ENCODE results near the gene ZNF136. TPM values are rescaled to one million over a fixed set of nuclear protein-coding genes. Genes with fewer than 3 reads are reported as not detected.
A peak's percentile ranks its signal among the peaks of the same experiment; 100 is the strongest.

Gene ZNF136
- total and polyA plus RNA-seq, 2 experiments from 2014 or later, result 3.0 to 4.8 TPM

DNA sequence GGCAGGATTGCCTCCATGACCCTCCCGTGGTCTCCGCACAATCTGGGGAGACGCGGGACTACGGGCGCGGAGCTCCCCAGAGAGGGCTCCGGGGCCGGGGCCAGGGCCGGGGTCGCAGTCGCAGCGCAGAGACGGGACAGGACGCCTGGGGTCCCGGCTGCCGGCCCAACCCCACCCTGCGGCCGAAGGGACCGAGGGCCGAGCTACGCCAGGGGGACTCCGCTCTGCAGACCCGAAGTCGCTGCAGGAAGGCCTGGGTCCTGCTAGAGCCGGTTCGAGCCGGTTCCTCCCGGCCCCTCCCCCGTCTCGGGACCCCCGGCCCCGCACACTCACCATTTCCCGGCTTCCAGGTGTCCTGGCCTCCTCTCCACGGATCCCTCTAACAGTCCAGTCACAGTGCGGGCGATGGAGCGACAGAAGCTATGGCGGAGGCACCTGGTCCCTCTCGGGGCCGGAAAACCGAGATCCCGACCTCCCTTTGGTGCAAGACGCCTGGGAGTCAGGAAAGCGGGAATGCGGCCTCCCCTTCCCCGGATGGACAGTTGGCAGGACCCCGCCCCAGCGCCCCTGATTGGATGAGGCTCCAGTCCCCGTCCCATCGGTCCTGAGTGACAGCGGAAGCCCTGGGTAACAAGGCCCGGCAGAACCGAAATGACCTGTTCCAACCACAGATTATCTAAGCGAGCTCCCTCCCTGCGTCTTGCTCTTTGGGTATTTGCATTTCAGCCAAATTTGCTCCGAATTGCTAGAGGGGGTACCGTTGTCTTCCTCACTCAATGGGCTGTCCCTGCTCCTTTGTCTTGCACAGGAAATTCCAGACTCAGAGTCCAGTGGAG, 6.5 kb upstream of the ZNF136 start, which contains the start of gene ZNF625:
ZNF625 (minus strand) TSS at position 512 of the 836 bp plus-strand sequence; CDS start at position 336, 176 bp downstream.
- no peaks in the 10 kb centered on the region for H3K27me3 ChIP-seq (replicated peaks; ENCODE audit: insufficient read depth)
- no peaks in the 10 kb centered on the region for H3F3A ChIP-seq (ENCODE audit: insufficient read depth)
- H3K79me2 ChIP-seq (ENCODE audit: insufficient read depth), result peaks cover 61% of the 10 kb centered on the region
- in situ Hi-C loops (cut with MboI), result no loop called here
- H3K9me2 ChIP-seq (ENCODE audit: insufficient read depth), result no peaks in the 10 kb centered on the region
- peak within 1 kb of the TSS; percentile 90 for H2AFZ ChIP-seq
- DNase-seq, result peak; percentile 77
- peak within 1 kb of the TSS; percentile 89 for H3K9ac ChIP-seq
- H3K4me1 ChIP-seq (ENCODE audit: insufficient read depth), result no peaks in the 10 kb centered on the region
- H3K4me2 ChIP-seq (ENCODE audit: unreplicated experiment), result peak within 1 kb of the TSS; percentile 94
- H4K20me1 ChIP-seq (ENCODE audit: insufficient read depth), result no peaks in the 10 kb centered on the region
- H3K36me3 ChIP-seq (ENCODE audit: low read depth), result no peaks in the 10 kb centered on the region
- TF ChIP-seq EZH2 (IDR thresholded peaks at IDR 0.05; ENCODE audit: insufficient read depth, poor library complexity, severe bottlenecking) (no peak), EZH2phosphoT487 (IDR thresholded peaks at IDR 0.05; ENCODE audit: insufficient read depth, low read depth) (no peak)
- peak within 1 kb of the TSS; percentile 38 for H3K27ac ChIP-seq
- peak within 1 kb of the TSS; percentile 91 for H3K4me3 ChIP-seq
- 1 to 3% methylated on average over 41 to 50 of the region's 58 CpGs for WGBS, 2 experiments (ENCODE audit: low coverage in 1 of 2, low lambda C conversion rate in 2 of 2, missing lambda C conversion rate in 2 of 2)
- no peaks in the 10 kb centered on the region for H3K9me3 ChIP-seq (ENCODE audit: low read depth)

DNA sequence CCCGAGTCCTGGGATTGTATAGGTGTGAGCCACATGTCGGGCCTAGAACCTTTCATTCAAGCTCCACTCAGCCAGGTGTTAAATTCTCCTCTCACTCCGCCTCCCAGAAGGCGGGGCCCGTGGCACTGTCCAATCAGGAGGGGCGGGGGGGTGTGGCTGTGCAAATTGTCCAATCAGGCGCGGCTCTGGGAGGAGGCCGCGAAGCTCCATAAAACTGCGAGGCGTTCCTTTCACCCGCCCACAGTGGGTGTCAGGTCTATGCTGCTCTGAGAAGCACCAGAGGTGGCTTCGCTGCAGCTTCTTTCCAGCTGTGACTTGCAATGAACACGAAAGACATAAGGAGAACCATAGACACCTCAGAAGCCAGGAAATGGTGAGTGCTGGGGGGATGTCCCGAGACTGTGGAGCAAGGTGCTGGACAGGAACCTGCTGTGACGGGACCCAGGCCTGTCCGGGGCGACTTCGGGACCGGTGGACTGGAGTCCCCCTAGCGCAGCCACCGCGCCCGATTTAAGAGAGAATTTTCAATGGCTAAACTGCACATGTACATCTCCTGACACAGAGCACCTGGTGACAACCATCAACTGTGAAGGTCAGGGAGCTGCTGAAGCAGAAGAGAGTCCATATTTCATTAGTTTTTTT, 3.0 kb upstream of the ZNF136 start:
- 89 to 93% methylated on average over 25 of the region's 25 CpGs for WGBS, 2 experiments (ENCODE audit: low coverage in 1 of 2, low lambda C conversion rate in 2 of 2, missing lambda C conversion rate in 2 of 2)
- DNase-seq, result no peak
- Histone ChIP-seq H3K9ac (no peak overlapping the region), H3K9me2 (ENCODE audit: insufficient read depth) (no peaks in the 10 kb centered on the region), H3K79me2 (ENCODE audit: insufficient read depth) (peaks cover 42% of the 10 kb centered on the region), H4K20me1 (ENCODE audit: insufficient read depth) (no peaks in the 10 kb centered on the region), H3K36me3 (ENCODE audit: low read depth) (no peaks in the 10 kb centered on the region), H3F3A (ENCODE audit: insufficient read depth) (peaks cover 13% of the 10 kb centered on the region), H3K9me3 (ENCODE audit: low read depth) (no peaks in the 10 kb centered on the region), H2AFZ (no peak overlapping the region), H3K4me2 (ENCODE audit: unreplicated experiment) (no peak overlapping the region), H3K27me3 (replicated peaks; ENCODE audit: insufficient read depth) (no peaks in the 10 kb centered on the region), H3K27ac (no peak overlapping the region), H3K4me3 (no peak overlapping the region), H3K4me1 (ENCODE audit: insufficient read depth) (peaks cover 9% of the 10 kb centered on the region)
- TF ChIP-seq EZH2 (IDR thresholded peaks at IDR 0.05; ENCODE audit: insufficient read depth, poor library complexity, severe bottlenecking) (no peak), EZH2phosphoT487 (IDR thresholded peaks at IDR 0.05; ENCODE audit: insufficient read depth, low read depth) (no peak)
- in situ Hi-C loops (cut with MboI), result no loop called here

DNA sequence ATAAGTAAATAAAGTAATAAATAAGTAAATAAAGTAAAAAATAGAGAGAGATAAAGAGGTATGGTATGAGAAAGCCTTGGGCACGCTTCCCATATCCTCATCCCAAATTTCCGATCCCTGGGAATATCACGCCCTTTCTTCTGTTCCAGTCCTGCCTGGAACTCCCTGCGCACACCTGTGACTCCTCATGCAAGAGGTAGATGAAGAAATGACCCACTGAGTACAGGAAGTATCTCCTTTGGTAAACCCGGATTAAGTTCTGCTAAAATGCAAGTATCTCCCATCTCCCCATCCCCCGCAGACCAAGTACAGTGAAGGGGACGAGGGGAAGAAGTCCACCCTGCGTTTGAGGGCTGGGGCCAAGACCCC, 399 bp upstream of the ZNF136 start:
- Histone ChIP-seq H3K36me3 (ENCODE audit: low read depth) (no peaks in the 10 kb centered on the region), H2AFZ (peak overlapping the region; percentile 97), H3K9me3 (ENCODE audit: low read depth) (no peaks in the 10 kb centered on the region), H3K27me3 (replicated peaks; ENCODE audit: insufficient read depth) (no peaks in the 10 kb centered on the region), H3K4me2 (ENCODE audit: unreplicated experiment) (peak overlapping the region; percentile 93), H4K20me1 (ENCODE audit: insufficient read depth) (no peaks in the 10 kb centered on the region), H3K27ac (no peak overlapping the region), H3K79me2 (ENCODE audit: insufficient read depth) (peaks cover 42% of the 10 kb centered on the region), H3K9me2 (ENCODE audit: insufficient read depth) (no peaks in the 10 kb centered on the region), H3K9ac (peak overlapping the region; percentile 99), H3K4me1 (ENCODE audit: insufficient read depth) (peaks cover 22% of the 10 kb centered on the region), H3F3A (ENCODE audit: insufficient read depth) (peaks cover 27% of the 10 kb centered on the region), H3K4me3 (peak overlapping the region; percentile 94)
- TF ChIP-seq EZH2phosphoT487 (IDR thresholded peaks at IDR 0.05; ENCODE audit: insufficient read depth, low read depth) (no peak), EZH2 (IDR thresholded peaks at IDR 0.05; ENCODE audit: insufficient read depth, poor library complexity, severe bottlenecking) (no peak)
- in situ Hi-C loops (cut with MboI), result no loop called here
- DNase-seq, result no peak
- WGBS, 2 experiments (ENCODE audit: low coverage in 1 of 2, low lambda C conversion rate in 2 of 2, missing lambda C conversion rate in 2 of 2), result 16 to 19% methylated on average over 8 of the region's 8 CpGs

DNA sequence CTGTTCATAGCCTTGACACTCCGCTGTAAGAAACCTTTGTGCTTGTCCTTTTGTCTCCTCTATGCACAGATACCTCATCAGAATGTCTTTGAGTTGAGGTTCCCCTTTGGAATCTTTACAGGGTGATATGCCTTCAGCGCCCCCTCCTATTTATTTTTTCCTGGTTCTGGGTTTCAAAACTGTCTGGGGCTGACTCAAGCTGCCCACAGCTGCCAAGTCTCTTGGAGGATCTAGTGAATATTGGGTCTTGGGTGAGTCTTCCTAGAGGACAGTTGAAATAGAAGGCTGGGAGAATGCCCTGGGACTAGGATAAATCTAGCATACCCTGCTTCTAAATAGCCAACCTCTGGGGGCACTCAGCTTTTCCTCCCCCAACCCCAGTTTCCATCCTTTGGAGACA, 930 bp downstream of the ZNF136 start:
- peak; percentile 87 for DNase-seq
- Histone ChIP-seq H3K9ac (peak overlapping the region; percentile 99), H4K20me1 (ENCODE audit: insufficient read depth) (no peaks in the 10 kb centered on the region), H3K4me3 (peak overlapping the region; percentile 94), H3K79me2 (ENCODE audit: insufficient read depth) (peaks cover 54% of the 10 kb centered on the region), H3K36me3 (ENCODE audit: low read depth) (no peaks in the 10 kb centered on the region), H3K4me2 (ENCODE audit: unreplicated experiment) (peak overlapping the region; percentile 93), H3K27ac (peak overlapping the region; percentile 94), H2AFZ (peak overlapping the region; percentile 97), H3K9me2 (ENCODE audit: insufficient read depth) (no peaks in the 10 kb centered on the region), H3F3A (ENCODE audit: insufficient read depth) (peaks cover 27% of the 10 kb centered on the region), H3K27me3 (replicated peaks; ENCODE audit: insufficient read depth) (no peaks in the 10 kb centered on the region), H3K9me3 (ENCODE audit: low read depth) (no peaks in the 10 kb centered on the region), H3K4me1 (ENCODE audit: insufficient read depth) (peaks cover 22% of the 10 kb centered on the region)
- TF ChIP-seq EZH2 (IDR thresholded peaks at IDR 0.05; ENCODE audit: insufficient read depth, poor library complexity, severe bottlenecking), result no peak
- in situ Hi-C loops (cut with MboI), result no loop called here
- WGBS, 2 experiments (ENCODE audit: low coverage in 1 of 2, low lambda C conversion rate in 2 of 2, missing lambda C conversion rate in 2 of 2), result 15 to 21% methylated on average over 2 of the region's 2 CpGs

All from GM23248 (cell line).